Activated naive CD4-positive, alpha-beta T cell treated with anti-CD3 and anti-CD28 coated beads, Interleukin-2, amount 50 U/mL, for 72 hours (primary cell): ENCODE measurements around the gene C19orf18. TPM values are rescaled to one million over a fixed set of nuclear protein-coding genes. Genes with fewer than 3 reads are reported as not detected.

ENCODE experiments used
- total RNA-seq, 2 donors: library from RNA; stranded (reverse); gene quantifications; one replicate each; pipeline ENCODE4 v1.2.3, GENCODE V29; 2022

C19orf18 gene
- total RNA-seq, 2 donors from 2014 or later: 0.56 TPM; not detected in 1

Other genes with a start within 250 kb of the C19orf18 start
- gene ZNF671, start 246.9 kb downstream of the C19orf18 start, total RNA-seq: 1 to 10 TPM; 7.1 to 7.5 TPM
- 1 to 10 TPM; 7.3 to 9.6 TPM for gene ZNF776, start 227.7 kb downstream of the C19orf18 start, total RNA-seq
- gene ZNF586, start 204.9 kb downstream of the C19orf18 start, total RNA-seq: 10 to 100 TPM; 16.1 to 21.3 TPM
- gene ZNF552, start 159.6 kb downstream of the C19orf18 start, total RNA-seq: 1 to 10 TPM; 6.2 to 7.1 TPM
- 10 to 100 TPM in 1 of 2 donors, 1 to 10 TPM in 1; 9.2 to 20.9 TPM for gene ZNF587B, start 144.2 kb downstream of the C19orf18 start, total RNA-seq
- gene ZNF587, start 124.7 kb downstream of the C19orf18 start, total RNA-seq: 10 to 100 TPM; 28.7 to 36.6 TPM
- 10 to 100 TPM; 12.1 to 18.1 TPM for gene ZNF814, start 85.5 kb downstream of the C19orf18 start, total RNA-seq
- 10 to 100 TPM; 13.7 to 16.8 TPM for gene ZNF417, start 57.9 kb downstream of the C19orf18 start, total RNA-seq
- 1 to 10 TPM; 2.4 to 3.1 TPM for gene ZNF418, start 39.1 kb downstream of the C19orf18 start, total RNA-seq
- gene ZNF256, start 26.8 kb downstream of the C19orf18 start, total RNA-seq: 1 to 10 TPM; 5.0 to 6.0 TPM
- gene ZNF606, start 28.3 kb upstream of the C19orf18 start, total RNA-seq: 1 to 10 TPM; 3.2 to 9.1 TPM
- not detected for gene ZSCAN1, start 59.5 kb upstream of the C19orf18 start, total RNA-seq
- gene ZNF135, start 84.7 kb upstream of the C19orf18 start, total RNA-seq: under 1 TPM; 0.58 to 0.82 TPM
- gene ZSCAN18, start 123.7 kb upstream of the C19orf18 start, total RNA-seq: 10 to 100 TPM; 22.8 to 25.6 TPM
- 1 to 10 TPM; 3.6 to 8.1 TPM for gene ZNF329, start 176.3 kb upstream of the C19orf18 start, total RNA-seq
- gene ZNF274, start 208.5 kb upstream of the C19orf18 start, total RNA-seq: 10 to 100 TPM; 19.8 to 34.1 TPM